Transverse colon (tissue), 4 donors: ENCODE results near the gene PLCH1.

Experiments used
- CTCF ChIP-seq, 5 experiments: fragments of 200-600 bp in 3 of 5; fragments of 450-650 bp in 2 of 5; sonication (generic) in 3 of 5; IDR thresholded peaks; 1 replicate in 2 of 5; 2 replicates in 3 of 5; pipeline ENCODE4 v1.5.1; 2016 to 2017; ENCODE audit warnings: antibody characterized with exemption in 5 of 5, inconsistent platforms in 3 of 5, mild to moderate bottlenecking in 2 of 5, moderate library complexity in 1 of 5
- POLR2A ChIP-seq: fragments of 450-650 bp; IDR thresholded peaks from one replicate; pipeline ENCODE4 v1.6.1; 2016; ENCODE audit warnings: antibody characterized with exemption, mild to moderate bottlenecking, moderate library complexity
- POLR2AphosphoS5 ChIP-seq, 3 donors: sonication (generic); formaldehyde crosslinking; IDR thresholded peaks; one replicate each; pipeline ENCODE4 v1.6.1; 2016; ENCODE audit warnings: antibody characterized with exemption in 3 of 3

- no peak for TF ChIP-seq POLR2A
- TF ChIP-seq CTCF (IDR thresholded peaks at IDR 0.05): no peak
- TF ChIP-seq POLR2AphosphoS5 (IDR thresholded peaks at IDR 0.05): no peak
These were observed 381.2 kb downstream of the PLCH1 start for GRCh38 chr3:155363690-155364070.
